ENCODE measurements around the gene IER5. TPM values are rescaled to one million over a fixed set of nuclear protein-coding genes. Genes with fewer than 3 reads are reported as not detected.
"Not testable (repeated sequence)": the region's sequence is repeated elsewhere in the genome, so short reads cannot be mapped to it uniquely, and the experiment has no call there.

IER5 gene
- 34.1 and 35.3 TPM in 2 replicates for total RNA-seq

- intact Hi-C loops (cut with micrococcal nuclease), result loop anchor here (1.0 to 10.0 kb wide), 7 partner anchors 46 to 1134 kb away; partner anchors contain the start of genes CEP350, MR1 and STX6
Measured at GRCh38 chr1:181088079-181089016, at the start of gene IER5. Gene IER5, plus strand, starts transcription at chr1:181088700. Its CDS starts 203 bp downstream, at chr1:181088903.

DNA sequence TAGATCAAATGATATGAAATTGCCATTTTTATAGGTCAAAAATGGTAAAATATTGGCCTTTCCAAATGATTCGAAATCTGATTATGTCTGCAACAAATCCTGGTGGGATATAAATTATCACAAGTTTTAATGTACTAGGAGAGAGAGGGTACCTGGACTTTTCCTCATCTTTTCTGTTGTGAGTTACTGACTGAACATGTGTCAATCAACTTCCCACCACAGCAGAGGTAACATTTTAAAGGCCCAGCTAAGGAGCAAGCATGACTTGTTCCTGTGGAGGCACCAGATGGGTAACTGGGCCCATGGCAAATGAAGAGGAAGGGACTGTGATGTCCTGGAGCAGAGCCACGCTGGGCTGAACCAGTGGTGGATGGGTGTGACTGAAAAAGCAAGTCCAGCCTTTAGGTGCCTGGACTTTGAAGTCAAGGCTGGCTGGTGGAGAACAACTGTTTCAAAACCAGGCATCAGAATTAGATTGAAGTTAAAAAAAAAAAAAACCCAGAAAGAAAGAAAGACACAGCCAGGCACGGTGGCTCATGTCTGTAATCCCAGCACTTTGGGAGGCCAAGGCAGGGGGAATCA is 48.1 kb upstream of the IER5 start:
- intact Hi-C loops (cut with micrococcal nuclease), result no loop called here

- intact Hi-C loops (cut with micrococcal nuclease), result no loop called here
Measured at GRCh38 chr1:181043025-181043888, 45.2 kb upstream of the IER5 start.

- intact Hi-C loops (cut with micrococcal nuclease), result no loop called here
Measured at GRCh38 chr1:181044449-181044966, 44.0 kb upstream of the IER5 start.

GRCh38 chr1:181045946-181046345 is 42.6 kb upstream of the IER5 start:
- intact Hi-C loops (cut with micrococcal nuclease), result not testable (repeated sequence)

DNA sequence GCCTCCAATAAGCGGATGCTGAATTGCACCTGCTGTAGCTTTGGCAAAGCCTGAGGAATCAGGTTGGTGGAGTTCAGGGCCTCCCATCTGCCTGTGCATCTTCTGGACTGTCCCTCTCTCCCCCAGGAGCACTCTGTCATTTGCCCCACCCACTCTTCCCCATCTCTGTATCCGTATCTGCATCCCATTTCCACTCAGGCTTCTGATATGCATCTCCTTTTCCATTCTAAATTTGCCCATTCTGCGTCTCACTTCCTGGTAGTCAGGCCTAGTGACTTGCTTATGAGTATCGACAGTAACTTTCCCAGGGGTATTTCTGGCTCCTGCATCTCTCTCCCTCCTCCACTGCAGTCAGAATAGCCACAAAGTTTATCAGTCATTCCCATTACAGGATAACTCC is 39.1 kb upstream of the IER5 start:
- intact Hi-C loops (cut with micrococcal nuclease), result no loop called here

- intact Hi-C loops (cut with micrococcal nuclease), result no loop called here
Measured at GRCh38 chr1:181050922-181051321, 37.6 kb upstream of the IER5 start.

DNA sequence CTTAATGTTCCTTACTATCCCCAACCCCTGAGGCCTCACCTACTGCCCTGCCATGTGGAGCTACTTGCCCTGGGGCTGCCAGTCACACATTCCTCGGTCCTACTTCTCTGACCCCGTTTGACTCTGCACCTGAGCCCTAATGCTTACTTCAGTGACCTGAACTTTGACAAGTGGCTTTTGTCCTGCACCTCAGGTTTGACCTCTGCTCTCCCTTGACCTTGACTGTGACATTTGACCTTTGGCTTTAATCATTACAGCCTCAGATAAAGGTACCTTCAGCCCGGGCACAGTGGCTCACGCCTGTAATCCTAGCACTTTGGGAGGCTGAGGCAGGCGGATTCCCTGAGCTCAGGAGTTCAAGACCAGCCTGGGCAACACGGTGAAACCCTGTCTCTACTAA is 31.9 kb upstream of the IER5 start:
- intact Hi-C loops (cut with micrococcal nuclease), result no loop called here

DNA sequence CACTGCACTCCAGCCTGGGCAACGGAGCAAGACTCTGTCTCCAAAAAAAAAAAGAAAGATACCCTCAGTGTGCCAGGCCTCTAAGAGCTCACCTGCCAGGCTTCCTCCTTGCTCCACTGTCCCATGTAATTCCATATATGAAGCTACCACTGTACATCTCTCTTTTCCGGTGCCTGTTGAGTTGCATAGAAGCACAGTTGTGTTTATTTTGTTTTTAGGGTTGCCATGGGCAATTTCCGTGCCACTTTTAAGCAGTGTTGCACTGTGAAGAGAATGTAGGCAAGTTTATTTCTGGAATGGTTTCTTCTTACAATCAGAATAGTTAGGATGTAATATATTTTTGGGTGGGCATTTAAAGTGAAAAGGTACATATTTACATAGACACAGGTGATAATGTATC is 31.4 kb upstream of the IER5 start:
- intact Hi-C loops (cut with micrococcal nuclease), result no loop called here

DNA sequence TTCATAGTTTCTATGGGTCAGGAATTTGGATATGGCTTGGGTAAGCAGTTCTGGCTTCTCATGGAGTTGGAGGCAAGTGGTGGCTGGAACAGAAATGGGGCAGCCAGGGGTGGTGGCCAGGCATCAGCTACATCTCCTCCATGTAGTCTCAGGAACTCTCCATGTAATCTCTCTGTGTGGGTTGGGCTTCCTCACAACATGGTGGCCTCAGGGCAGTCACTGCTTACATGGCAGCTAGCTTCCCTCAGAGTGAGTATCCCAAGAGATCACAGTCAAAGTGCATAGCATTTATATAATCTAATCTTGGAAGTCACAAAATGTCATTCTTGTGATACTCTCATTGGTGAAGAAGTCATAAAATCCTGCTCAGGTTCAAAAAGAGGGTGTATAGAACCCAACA is 29.1 kb upstream of the IER5 start:
- intact Hi-C loops (cut with micrococcal nuclease), result no loop called here

GRCh38 chr1:181060066-181060465 is 28.4 kb upstream of the IER5 start:
- intact Hi-C loops (cut with micrococcal nuclease), result no loop called here

- intact Hi-C loops (cut with micrococcal nuclease), result not testable (repeated sequence)
Measured at GRCh38 chr1:181060947-181061346, 27.6 kb upstream of the IER5 start.

DNA sequence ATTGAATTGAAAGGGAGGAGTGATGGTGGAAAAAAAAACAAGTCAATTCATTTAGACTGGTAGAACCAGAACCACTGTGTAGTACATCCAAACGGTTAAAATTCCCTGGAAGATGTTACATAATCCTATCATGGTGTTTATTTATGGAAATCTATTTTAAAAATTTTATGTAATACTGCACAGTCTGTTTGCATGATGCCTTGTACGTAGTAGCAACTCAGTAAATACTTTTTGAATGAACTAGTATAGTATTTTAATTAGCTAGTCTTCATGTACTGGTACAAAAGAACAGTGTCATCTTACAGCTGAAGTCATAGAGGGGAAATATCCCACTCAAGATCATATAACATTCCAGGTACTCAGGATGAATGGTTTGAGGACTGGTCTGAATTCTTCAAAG is 27.0 kb upstream of the IER5 start:
- intact Hi-C loops (cut with micrococcal nuclease), result no loop called here

DNA sequence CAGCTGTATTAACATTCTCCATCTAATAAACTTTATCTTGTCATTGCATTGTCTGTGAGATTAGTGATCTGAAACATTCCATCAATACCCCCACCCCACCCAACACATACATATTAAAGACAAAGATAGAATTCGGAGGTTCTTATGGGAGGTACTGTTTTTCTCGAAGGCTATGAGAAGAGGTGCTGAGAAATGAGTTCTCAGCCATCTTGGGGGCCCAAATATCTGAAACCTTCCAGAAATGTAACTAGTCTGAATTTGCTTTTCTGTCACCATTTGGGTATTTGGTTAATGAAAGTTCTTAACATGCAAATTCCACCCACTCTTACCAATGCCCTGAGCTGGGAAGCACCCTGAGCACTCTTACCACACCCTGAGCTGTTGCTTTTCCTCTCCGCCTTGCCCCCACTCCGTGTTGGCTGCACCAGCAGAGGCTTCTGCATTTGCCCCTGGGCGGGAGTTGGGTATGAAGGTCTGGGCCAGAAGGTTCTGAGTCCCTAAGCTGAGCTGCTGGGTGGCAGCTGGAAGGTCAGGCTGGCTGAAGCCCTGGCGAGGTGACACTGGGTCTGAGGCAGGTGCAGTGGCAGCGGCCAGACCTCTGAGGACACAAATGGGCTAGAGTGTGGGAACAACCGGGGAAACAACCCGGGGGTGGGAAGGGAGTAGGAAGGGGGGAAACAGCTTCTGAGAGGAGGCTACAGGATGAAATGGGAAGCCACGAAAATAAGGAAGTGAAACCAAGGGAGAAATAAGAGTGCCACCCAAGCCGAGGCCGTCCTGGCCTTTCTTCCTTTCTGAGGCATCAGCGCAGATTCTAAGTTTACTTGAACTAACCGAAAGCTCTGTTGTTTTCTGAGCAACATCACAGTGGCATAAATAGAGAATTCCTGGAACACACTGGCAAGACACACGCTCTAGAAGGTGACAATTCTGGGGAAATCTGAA is 26.3 kb upstream of the IER5 start:
- intact Hi-C loops (cut with micrococcal nuclease), result no loop called here

DNA sequence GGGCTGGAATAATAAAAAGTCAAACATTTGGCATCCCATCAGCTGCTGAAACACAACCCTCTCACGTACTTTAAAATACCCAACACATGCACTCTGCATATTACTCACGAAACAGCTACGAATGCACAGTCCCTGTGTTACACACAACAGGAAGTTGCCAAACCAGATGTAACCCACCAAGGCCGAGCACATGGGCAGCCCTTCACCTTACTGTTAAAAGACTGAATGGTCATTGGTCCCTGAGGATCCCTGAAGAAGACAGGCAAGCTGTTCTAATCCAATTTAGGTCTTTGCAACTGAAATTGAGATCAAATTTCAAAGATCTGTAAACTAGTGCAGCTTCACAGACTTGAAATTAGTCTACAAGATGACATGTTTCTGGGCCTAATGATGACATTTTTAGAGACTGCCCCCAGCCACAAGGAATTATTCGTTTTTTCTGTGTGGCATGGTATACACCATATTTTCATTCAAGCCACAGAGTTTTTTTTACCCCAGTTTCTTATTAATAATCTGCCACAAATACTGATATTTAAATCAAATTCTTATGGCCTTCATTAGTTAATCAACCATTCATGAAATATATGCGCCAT is 25.6 kb upstream of the IER5 start:
- intact Hi-C loops (cut with micrococcal nuclease), result no loop called here

DNA sequence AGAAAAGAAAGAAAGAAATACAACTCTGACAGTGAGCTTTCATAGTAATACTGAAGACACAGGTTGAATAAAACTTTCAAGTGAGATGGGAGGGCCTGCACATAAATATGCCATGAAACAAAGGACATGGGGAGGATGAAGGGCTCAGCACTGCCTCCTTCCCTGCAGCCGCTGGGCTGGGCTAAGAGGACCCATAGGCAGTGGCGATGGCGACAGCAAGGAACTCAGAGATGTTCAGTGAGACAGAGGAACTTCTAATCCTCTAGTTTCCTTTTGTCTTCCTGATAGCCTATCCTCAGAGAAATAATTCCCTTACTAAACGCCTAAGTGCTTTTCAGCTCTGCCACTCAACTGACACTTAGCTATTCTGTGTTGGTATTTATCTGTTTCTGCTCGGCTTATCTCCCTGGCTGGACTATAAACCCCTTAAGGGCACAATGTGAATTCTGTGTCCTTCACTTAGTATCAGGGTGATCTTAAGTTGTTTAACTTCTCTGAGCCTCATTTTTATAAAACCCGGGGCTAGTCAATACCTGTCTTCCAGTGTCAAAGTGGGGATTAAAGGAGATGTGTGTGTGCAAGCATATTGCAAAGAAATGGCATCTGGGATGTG is 24.4 kb upstream of the IER5 start:
- intact Hi-C loops (cut with micrococcal nuclease), result no loop called here

DNA sequence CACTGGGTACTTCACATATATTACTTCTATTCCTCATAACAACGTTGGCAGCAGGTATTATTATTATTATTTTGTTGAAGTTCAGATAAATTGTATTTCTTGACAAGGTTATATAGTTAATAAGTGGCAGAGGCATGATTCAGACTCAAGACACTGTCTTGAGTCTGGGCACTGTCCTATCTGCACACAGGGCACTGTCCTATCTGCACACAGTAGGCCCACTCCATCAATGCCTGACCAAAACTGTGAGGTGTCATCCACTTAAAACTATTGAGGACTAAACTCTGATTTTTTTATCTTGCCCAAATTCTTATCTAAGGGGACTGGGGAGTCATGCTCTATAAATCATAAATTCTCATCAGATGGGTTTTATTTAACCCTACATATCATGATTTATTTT is 23.8 kb upstream of the IER5 start:
- intact Hi-C loops (cut with micrococcal nuclease), result no loop called here

DNA sequence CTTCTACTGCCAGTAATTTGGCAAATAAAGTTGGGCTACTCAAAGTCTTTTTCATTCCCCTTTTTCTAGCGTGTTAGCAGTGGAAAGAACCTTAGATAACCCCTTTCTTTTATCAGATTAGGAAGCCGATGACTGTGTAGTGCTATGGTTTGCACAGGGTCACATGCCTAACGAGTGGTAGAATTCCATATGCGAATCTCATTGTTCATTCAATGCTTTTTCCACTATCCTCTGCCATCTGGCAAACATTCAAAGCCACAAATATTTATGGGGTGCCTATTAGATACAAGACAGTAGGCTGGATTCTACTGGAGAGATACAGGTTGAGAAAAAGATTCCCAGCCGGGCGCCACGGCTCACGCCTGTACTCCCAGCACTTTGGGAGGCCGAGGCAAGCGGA is 14.9 kb upstream of the IER5 start:
- intact Hi-C loops (cut with micrococcal nuclease), result no loop called here

DNA sequence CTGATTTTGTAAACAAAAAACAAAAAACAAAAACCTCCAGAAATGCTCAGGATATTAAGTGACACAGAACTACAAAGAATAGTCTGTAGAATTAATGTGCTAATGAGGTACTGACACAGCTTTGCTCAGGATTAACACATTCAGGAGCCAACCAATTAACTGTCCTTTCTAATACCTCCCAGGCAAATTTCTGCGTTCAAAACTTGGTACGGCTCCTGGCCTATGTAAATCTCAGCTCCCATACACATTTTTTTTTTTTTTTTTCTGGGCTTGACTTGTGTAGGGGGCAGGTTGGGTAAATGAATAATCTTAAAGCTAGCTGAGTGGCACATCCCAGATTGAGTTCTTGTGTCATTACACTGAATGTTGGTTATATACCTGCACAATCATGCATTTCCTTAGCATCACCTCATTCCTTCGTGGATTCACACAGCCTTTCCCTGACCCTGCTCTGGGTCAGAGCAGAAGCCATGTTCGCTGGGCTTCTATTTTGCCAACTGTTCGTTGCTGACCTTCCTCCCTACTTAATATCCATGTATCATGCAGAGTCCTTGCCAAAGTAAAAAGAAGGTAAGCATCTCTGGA is 12.6 kb upstream of the IER5 start:
- intact Hi-C loops (cut with micrococcal nuclease), result no loop called here

All from T-helper 2 cell treated with Interferon-gamma antibody and Interleukin-4, amounts not matched to agents 100 ng/mL and 5 ng/mL, for 36 hours (primary cell).